Tibial artery (tissue), 4 donors: ENCODE results near the gene ERBB2.

Experiments used
- DNase-seq, 2 donors: peaks; one replicate each; pipeline ENCODE4 v3.0.0-alpha.2; 2019
- H3K27ac ChIP-seq, 2 donors: fragments of 200-600 bp; sonication (generic) in 1 of 2; 1 replicate in 1 of 2; 2 replicates in 1 of 2; pipeline ENCODE4 v1.5.1; 2018 to 2019; ENCODE audit warnings: mild to moderate bottlenecking in 1 of 2
- H3K27me3 ChIP-seq, 2 donors: fragments of 200-600 bp; sonication (generic) in 1 of 2; one replicate each; pipeline versions ENCODE4 v1.5.1 to v1.6.0; 2016 to 2019
- H3K36me3 ChIP-seq, 3 donors: fragments of 200-600 bp; sonication (generic) in 2 of 3; one replicate each; pipeline ENCODE4 v1.5.1; 2016 to 2019; ENCODE audit warnings: mild to moderate bottlenecking in 2 of 3
- H3K4me1 ChIP-seq, 4 donors: fragments of 200-600 bp; sonication (generic) in 2 of 4; 1 replicate in 3 of 4; 2 replicates in 1 of 4; pipeline ENCODE4 v1.5.1; 2016 to 2019
- H3K4me3 ChIP-seq, 2 donors: fragments of 200-600 bp; sonication (generic) in 1 of 2; 1 replicate in 1 of 2; 2 replicates in 1 of 2; pipeline ENCODE4 v1.5.1; 2018 to 2019; ENCODE audit warnings: mild to moderate bottlenecking in 2 of 2
- H3K9me3 ChIP-seq, 3 donors: fragments of 200-600 bp; sonication (generic) in 1 of 3; one replicate each; pipeline ENCODE4 v1.5.1; 2016 to 2019
- intact Hi-C: fragments of 100-400 bp; cut with DNase I; formaldehyde crosslinking; loops from one replicate; pipeline ENCODE4 v1.15.0; 2023; ENCODE audit warnings: low total_unique reads
- TF ChIP-seq, protein P1 (sequence below), 2 experiments: fragments of 200-600 bp in 1 of 2; fragments of 450-650 bp in 1 of 2; IDR thresholded peaks; one replicate each; pipeline ENCODE4 v1.5.1; 2017 to 2019; ENCODE audit warnings: antibody characterized with exemption in 2 of 2, mild to moderate bottlenecking in 1 of 2, moderate library complexity in 1 of 2

Gene ERBB2

DNA sequence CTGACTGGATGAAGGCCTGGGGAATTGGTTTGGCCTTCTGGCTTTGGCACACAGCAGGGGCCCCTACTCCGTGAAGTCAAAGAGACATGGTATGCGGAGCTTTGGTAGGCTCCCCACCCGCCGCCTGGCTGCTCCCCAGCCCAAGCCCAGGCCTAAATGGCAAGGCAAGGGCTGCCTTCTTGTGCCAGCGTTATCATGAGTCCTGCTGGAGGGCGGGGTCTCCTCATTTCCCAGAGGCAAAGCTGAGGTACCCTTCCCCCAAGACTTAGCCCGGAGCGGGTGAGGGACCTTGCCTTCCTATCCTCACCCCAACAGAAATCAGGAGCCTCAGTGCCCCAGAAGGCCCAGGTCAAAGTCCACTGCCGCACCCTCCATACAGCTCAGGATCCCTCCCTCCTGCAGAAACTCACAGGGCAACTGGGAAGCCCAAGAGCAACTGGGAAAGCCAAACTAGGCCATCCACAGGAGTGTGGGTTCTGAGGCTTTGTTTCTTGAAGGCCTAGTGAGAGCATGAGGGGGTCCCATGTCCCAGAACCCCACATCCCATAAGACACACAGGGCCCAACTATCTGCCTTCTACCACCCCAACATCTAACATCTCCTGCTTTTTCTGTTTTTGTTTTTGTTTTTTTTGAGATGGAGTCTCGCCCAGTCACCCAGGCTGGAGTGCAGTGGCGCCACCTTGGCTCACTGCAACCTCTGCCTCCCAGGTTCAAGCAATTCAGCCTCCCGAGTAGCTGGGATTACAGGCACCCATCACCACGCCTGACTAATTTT, 21.3 kb upstream of the ERBB2 start:
- H3K36me3 ChIP-seq = peaks cover 0 to 30% (median 0%) of the 10 kb centered on the region in 3 donors
- H3K4me1 ChIP-seq = peaks cover 7 to 67% (median 47%) of the 10 kb centered on the region in 4 donors
- H3K27ac ChIP-seq = peak overlapping the region; percentile 84 to 88

GRCh38 chr17:39679521-39680192, 20.2 kb upstream of the ERBB2 start:
- no peak for DNase-seq
- intact Hi-C loops = no loop called here
- Histone ChIP-seq H3K27me3 (no peaks in the 10 kb centered on the region), H3K4me3 (no peak overlapping the region), H3K36me3 (peaks cover 0 to 41% (median 0%) of the 10 kb centered on the region in 3 donors), H3K9me3 (no peaks in the 10 kb centered on the region), H3K27ac (peak overlapping the region; percentile 84 to 88), H3K4me1 (peaks cover 7 to 59% (median 40%) of the 10 kb centered on the region in 4 donors)
- TF ChIP-seq, protein P1, sequence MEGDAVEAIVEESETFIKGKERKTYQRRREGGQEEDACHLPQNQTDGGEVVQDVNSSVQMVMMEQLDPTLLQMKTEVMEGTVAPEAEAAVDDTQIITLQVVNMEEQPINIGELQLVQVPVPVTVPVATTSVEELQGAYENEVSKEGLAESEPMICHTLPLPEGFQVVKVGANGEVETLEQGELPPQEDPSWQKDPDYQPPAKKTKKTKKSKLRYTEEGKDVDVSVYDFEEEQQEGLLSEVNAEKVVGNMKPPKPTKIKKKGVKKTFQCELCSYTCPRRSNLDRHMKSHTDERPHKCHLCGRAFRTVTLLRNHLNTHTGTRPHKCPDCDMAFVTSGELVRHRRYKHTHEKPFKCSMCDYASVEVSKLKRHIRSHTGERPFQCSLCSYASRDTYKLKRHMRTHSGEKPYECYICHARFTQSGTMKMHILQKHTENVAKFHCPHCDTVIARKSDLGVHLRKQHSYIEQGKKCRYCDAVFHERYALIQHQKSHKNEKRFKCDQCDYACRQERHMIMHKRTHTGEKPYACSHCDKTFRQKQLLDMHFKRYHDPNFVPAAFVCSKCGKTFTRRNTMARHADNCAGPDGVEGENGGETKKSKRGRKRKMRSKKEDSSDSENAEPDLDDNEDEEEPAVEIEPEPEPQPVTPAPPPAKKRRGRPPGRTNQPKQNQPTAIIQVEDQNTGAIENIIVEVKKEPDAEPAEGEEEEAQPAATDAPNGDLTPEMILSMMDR (IDR thresholded peaks at IDR 0.05) = no peak

More for the DNA sequence above, 21.3 kb upstream of the ERBB2 start:
- intact Hi-C loops = no loop called here
- no peak for DNase-seq
- no peaks in the 10 kb centered on the region for H3K9me3 ChIP-seq
- H3K4me3 ChIP-seq = no peak overlapping the region
- no peaks in the 10 kb centered on the region for H3K27me3 ChIP-seq
- TF ChIP-seq, protein P1 (IDR thresholded peaks at IDR 0.05) = no peak

- TF ChIP-seq, protein P1 (IDR thresholded peaks at IDR 0.05) = no peak
- H3K27ac ChIP-seq = no peak overlapping the region
- no peak overlapping the region for H3K4me3 ChIP-seq
- no peaks in the 10 kb centered on the region for H3K9me3 ChIP-seq
- intact Hi-C loops = no loop called here
- no peak for DNase-seq
- peaks cover 0 to 53% (median 0%) of the 10 kb centered on the region in 3 donors for H3K36me3 ChIP-seq
- H3K27me3 ChIP-seq = no peaks in the 10 kb centered on the region
- H3K4me1 ChIP-seq = peaks cover 0 to 30% (median 7%) of the 10 kb centered on the region in 4 donors
Measured at GRCh38 chr17:39683295-39683939, 16.4 kb upstream of the ERBB2 start.

- no peak for DNase-seq
- Histone ChIP-seq H3K36me3 (peaks cover 0 to 53% (median 0%) of the 10 kb centered on the region in 3 donors), H3K9me3 (no peaks in the 10 kb centered on the region), H3K27me3 (no peaks in the 10 kb centered on the region), H3K4me3 (no peak overlapping the region), H3K27ac (no peak overlapping the region), H3K4me1 (peaks cover 0 to 27% (median 8%) of the 10 kb centered on the region in 4 donors)
- TF ChIP-seq, protein P1 (IDR thresholded peaks at IDR 0.05) = no peak
- intact Hi-C loops = no loop called here
Measured at GRCh38 chr17:39684369-39685192, 15.3 kb upstream of the ERBB2 start.

DNA sequence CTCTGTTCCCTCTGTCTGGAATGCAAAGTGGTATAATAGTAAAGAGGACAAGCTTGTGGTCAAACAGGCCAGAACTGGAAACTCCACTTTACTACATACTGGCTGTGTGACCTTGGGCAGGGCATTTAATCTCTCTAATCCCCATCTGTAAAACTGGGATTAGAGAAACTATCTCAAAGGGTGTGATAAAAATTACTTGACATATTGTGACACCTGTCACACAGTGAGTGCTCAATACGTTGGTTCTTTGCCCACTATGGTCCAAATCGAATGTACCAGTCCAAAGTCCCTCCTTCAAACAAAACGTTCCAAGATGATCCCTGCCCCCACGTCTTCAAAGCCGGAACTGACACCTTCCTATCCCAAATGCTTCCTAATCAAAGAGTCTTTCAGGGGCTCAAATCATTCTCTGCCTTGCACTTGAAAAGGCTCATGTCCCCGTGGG, 12.7 kb upstream of the ERBB2 start:
- peak overlapping the region; percentile 60 to 68 for H3K4me3 ChIP-seq
- H3K9me3 ChIP-seq = no peaks in the 10 kb centered on the region
- peaks cover 0 to 17% (median 8%) of the 10 kb centered on the region in 4 donors for H3K4me1 ChIP-seq
- intact Hi-C loops = no loop called here
- peaks cover 0 to 37% (median 0%) of the 10 kb centered on the region in 3 donors for H3K36me3 ChIP-seq
- no peak for DNase-seq
- TF ChIP-seq, protein P1 (IDR thresholded peaks at IDR 0.05) = no peak
- no peaks in the 10 kb centered on the region for H3K27me3 ChIP-seq
- H3K27ac ChIP-seq = peak overlapping the region; percentile 81 to 85
